H1 (cell line): ENCODE results near the gene MROH2B. TPM values are rescaled to one million over a fixed set of nuclear protein-coding genes. Genes with fewer than 3 reads are reported as not detected.

Experiments used
- CTCF ChIA-PET: fragments of 300-600 bp; sonication (Branson Sonifier 250); formaldehyde crosslinking; loops from one replicate; lab custom pipeline; 2021; ENCODE audit not compliant: partially characterized antibody; lab: Charles Lee
- POLR2A ChIA-PET: fragments of 300-600 bp; sonication (Branson Sonifier 250); formaldehyde crosslinking; loops from one replicate; lab custom pipeline; 2021; ENCODE audit warnings: inconsistent platforms; ENCODE audit not compliant: partially characterized antibody; lab: Charles Lee
- DNase-seq, 2 experiments: peaks; one replicate each; pipeline versions ENCODE4 v3.0.0 to v3.0.0-alpha.2; 2010 to 2022; ENCODE audit warnings: low spot score in 2 of 2, low read depth in 1 of 2, mixed read lengths in 1 of 2
- FAIRE-seq: peaks from 2 replicates; lab custom pipeline; 2011; peaks lifted over from hg19 to GRCh38; lab: Jason Lieb, UNC
- H2AFZ ChIP-seq: 2 replicates; pipeline ENCODE4 v1.8.1; 2012; ENCODE audit warnings: low read length, inconsistent platforms
- H2AK5ac ChIP-seq: 2 replicates; pipeline ENCODE4 v1.6.1; 2013; ENCODE audit warnings: low read depth, low read length
- H2BK120ac ChIP-seq: replicated peaks from 2 replicates; pipeline ENCODE3; 2013; ENCODE audit warnings: low read depth, low read length, inconsistent platforms
- H2BK12ac ChIP-seq: 2 replicates; pipeline ENCODE4 v1.6.1; 2013; ENCODE audit warnings: low read depth, low read length
- H2BK15ac ChIP-seq: 2 replicates; pipeline ENCODE4 v1.6.1; 2013; ENCODE audit warnings: low read length
- H2BK20ac ChIP-seq: 2 replicates; pipeline ENCODE4 v1.6.1; 2013; ENCODE audit warnings: low read length
- H2BK5ac ChIP-seq: 2 replicates; pipeline ENCODE4 v1.6.1; 2013; ENCODE audit warnings: low read depth, low read length
- H3K14ac ChIP-seq: 2 replicates; pipeline ENCODE4 v1.6.1; 2013; ENCODE audit warnings: inconsistent platforms; ENCODE audit not compliant: insufficient read length
- H3K18ac ChIP-seq: 2 replicates; pipeline ENCODE4 v1.6.1; 2013; ENCODE audit warnings: low read length; ENCODE audit errors: extremely low read depth
- H3K23ac ChIP-seq: 2 replicates; pipeline ENCODE4 v1.6.1; 2013; ENCODE audit warnings: inconsistent platforms; ENCODE audit not compliant: insufficient read length
- H3K23me2 ChIP-seq: 2 replicates; pipeline ENCODE4 v1.6.1; 2013; ENCODE audit warnings: low read depth, low read length
- H3K27ac ChIP-seq: 2 replicates; pipeline ENCODE4 v1.6.1; 2011; ENCODE audit warnings: low read depth, low read length, inconsistent platforms
- H3K27me3 ChIP-seq, 4 experiments: replicated peaks in 1 of 4; 1 replicate in 1 of 4; 2 replicates in 3 of 4; pipeline versions ENCODE4 v1.6.1 to v1.8.1; 2011 to 2013; ENCODE audit warnings: low read length in 3 of 4, mild to moderate bottlenecking in 3 of 4, inconsistent platforms in 2 of 4, mixed read lengths in 2 of 4, moderate library complexity in 1 of 4; ENCODE audit not compliant: control insufficient read depth in 3 of 4, insufficient read depth in 3 of 4; ENCODE audit errors: extremely low read depth in 1 of 4
- H3K36me3 ChIP-seq, 4 experiments: 2 replicates each; pipeline versions ENCODE4 v1.6.1 to v1.8.1; 2011 to 2013; ENCODE audit warnings: mild to moderate bottlenecking in 4 of 4, low read length in 3 of 4, moderate library complexity in 2 of 4, control low read depth in 1 of 4, inconsistent platforms in 1 of 4; ENCODE audit not compliant: insufficient read depth in 4 of 4, control insufficient read depth in 2 of 4
- H3K4ac ChIP-seq: replicated peaks from 2 replicates; pipeline ENCODE3; 2013; ENCODE audit warnings: low read length, low read depth, mixed read lengths, inconsistent platforms; ENCODE audit not compliant: insufficient read length
- H3K4me1 ChIP-seq, 4 experiments: replicated peaks in 1 of 4; 1 replicate in 1 of 4; 2 replicates in 3 of 4; pipeline versions ENCODE4 v1.6.1 to v1.8.1; 2011 to 2013; ENCODE audit warnings: low read length in 3 of 4, inconsistent platforms in 2 of 4, mixed read lengths in 1 of 4; ENCODE audit not compliant: insufficient read depth in 4 of 4, control insufficient read depth in 3 of 4
- H3K4me2 ChIP-seq, 2 experiments: 2 replicates each; pipeline versions ENCODE4 v1.6.1 to v1.8.1; 2011 to 2013; ENCODE audit warnings: low read depth in 2 of 2, low read length in 2 of 2, control low read depth in 1 of 2, inconsistent platforms in 1 of 2, mild to moderate bottlenecking in 1 of 2; ENCODE audit not compliant: insufficient read depth in 1 of 2
- H3K4me3 ChIP-seq, 4 experiments: fragments of 200-600, 300-600 bp in 1 of 4; sonication (generic), shearing (Covaris generic), sonication (Bioruptor Twin) in 1 of 4; 2 replicates each; pipeline versions ENCODE4 v1.5.1 to v1.8.1; 2011 to 2016; ENCODE audit warnings: low read length in 4 of 4, low read depth in 3 of 4, control low read depth in 2 of 4, inconsistent platforms in 2 of 4, mild to moderate bottlenecking in 2 of 4, mixed read lengths in 1 of 4, moderate library complexity in 1 of 4; ENCODE audit not compliant: insufficient read depth in 2 of 4; ENCODE audit errors: extremely low read depth in 1 of 4
- H3K56ac ChIP-seq: replicated peaks from 2 replicates; pipeline ENCODE3; 2013; ENCODE audit warnings: low read depth, mild to moderate bottlenecking, mixed read lengths, low read length, inconsistent platforms; ENCODE audit not compliant: insufficient read length
- H3K79me1 ChIP-seq: 2 replicates; pipeline ENCODE4 v1.6.1; 2013; ENCODE audit warnings: low read depth, low read length, control low read depth
- H3K79me2 ChIP-seq, 2 experiments: 2 replicates each; pipeline versions ENCODE4 v1.6.1 to v1.8.1; 2012 to 2013; ENCODE audit warnings: low read length in 2 of 2, mild to moderate bottlenecking in 2 of 2, inconsistent platforms in 1 of 2; ENCODE audit not compliant: insufficient read depth in 2 of 2, control insufficient read depth in 1 of 2
- H3K9ac ChIP-seq, 4 experiments: replicated peaks in 1 of 4; 1 replicate in 1 of 4; 2 replicates in 3 of 4; pipeline versions ENCODE4 v1.6.1 to v1.8.1; 2011 to 2013; ENCODE audit warnings: low read depth in 3 of 4, low read length in 3 of 4, control low read depth in 2 of 4, mild to moderate bottlenecking in 2 of 4, moderate library complexity in 2 of 4, inconsistent platforms in 1 of 4; ENCODE audit errors: extremely low read depth in 1 of 4
- H3K9me3 ChIP-seq, 2 experiments: 2 replicates each; pipeline versions ENCODE4 v1.6.1 to v1.8.1; 2012 to 2013; ENCODE audit warnings: mild to moderate bottlenecking in 2 of 2, moderate library complexity in 2 of 2, control low read depth in 1 of 2, inconsistent platforms in 1 of 2, low read depth in 1 of 2, low read length in 1 of 2, mixed read lengths in 1 of 2; ENCODE audit not compliant: insufficient read depth in 2 of 2
- H4K20me1 ChIP-seq, 2 experiments: replicated peaks in 1 of 2; 2 replicates each; pipeline versions ENCODE3 to v1.8.1; 2011 to 2013; ENCODE audit warnings: inconsistent platforms in 2 of 2, low read length in 2 of 2, mild to moderate bottlenecking in 1 of 2; ENCODE audit not compliant: insufficient read depth in 2 of 2, control insufficient read depth in 1 of 2
- H4K5ac ChIP-seq: 2 replicates; pipeline ENCODE4 v1.6.1; 2013; ENCODE audit warnings: low read length, low read depth, mixed read lengths, inconsistent platforms; ENCODE audit not compliant: insufficient read length
- H4K8ac ChIP-seq: 2 replicates; pipeline ENCODE4 v1.8.0; 2013; ENCODE audit warnings: mild to moderate bottlenecking, moderate library complexity, low read length, inconsistent platforms; ENCODE audit not compliant: insufficient read depth; ENCODE audit errors: extremely low read depth
- H4K91ac ChIP-seq: replicated peaks from 2 replicates; pipeline ENCODE3; 2013; ENCODE audit warnings: low read length, mixed read lengths, inconsistent platforms; ENCODE audit not compliant: insufficient read length
- FOSL1 ChIP-seq: IDR thresholded peaks from 2 replicates; pipeline ENCODE4 v1.6.1; 2011; ENCODE audit warnings: mild to moderate bottlenecking, low read depth, low read length, moderate library complexity; ENCODE audit not compliant: insufficient read depth
- MAFK ChIP-seq: IDR thresholded peaks from 2 replicates; pipeline ENCODE4 v1.6.1; 2012; ENCODE audit warnings: low read depth, mild to moderate bottlenecking, improper control_type of control experiment, low read length
- NANOG ChIP-seq: IDR thresholded peaks from 2 replicates; pipeline ENCODE4 v1.6.1; 2011; ENCODE audit warnings: low read length, low read depth, mild to moderate bottlenecking, inconsistent platforms; ENCODE audit not compliant: insufficient read depth, poor library complexity, severe bottlenecking
- NRF1 ChIP-seq: IDR thresholded peaks from 2 replicates; pipeline ENCODE4 v1.6.1; 2011; ENCODE audit warnings: mild to moderate bottlenecking, low read depth, low read length, improper control_type of control experiment
- POLR2AphosphoS5 ChIP-seq: IDR thresholded peaks from 2 replicates; pipeline ENCODE4 v1.6.1; 2011; ENCODE audit warnings: low read depth, low read length
- RAD21 ChIP-seq, 2 experiments: IDR thresholded peaks in 1 of 2; conservative IDR thresholded peaks in 1 of 2; 2 replicates each; pipeline ENCODE4 v1.6.1; 2011; ENCODE audit warnings: low read depth in 2 of 2, low read length in 2 of 2, improper control_type of control experiment in 1 of 2, inconsistent platforms in 1 of 2, mild to moderate bottlenecking in 1 of 2, moderate library complexity in 1 of 2
- RBBP5 ChIP-seq: IDR thresholded peaks from 2 replicates; pipeline ENCODE4 v1.7.1; 2012; ENCODE audit warnings: low read depth, mild to moderate bottlenecking, inconsistent platforms, low read length, moderate library complexity, borderline replicate concordance
- SIRT6 ChIP-seq: IDR thresholded peaks from one replicate; pipeline ENCODE4 v1.7.1; 2012; ENCODE audit warnings: low read length, inconsistent platforms
- SIX5 ChIP-seq: IDR thresholded peaks from 2 replicates; pipeline ENCODE4 v1.6.1; 2011; ENCODE audit warnings: mild to moderate bottlenecking, low read depth, low read length
- SP2 ChIP-seq: IDR thresholded peaks from 2 replicates; pipeline ENCODE4 v1.6.1; 2012; ENCODE audit warnings: mild to moderate bottlenecking, low read length, inconsistent platforms
- WGBS, 2 experiments: shearing (Covaris generic) in 1 of 2; methylation state at CpG; one replicate each; pipeline versions ENCODE4 v1.1.6 to v1.1.7; 2013 to 2015; ENCODE audit warnings: low lambda C conversion rate in 2 of 2, mixed read lengths in 2 of 2, inconsistent platforms in 1 of 2, low coverage in 1 of 2, missing lambda C conversion rate in 1 of 2; ENCODE audit not compliant: insufficient replicate concordance in 2 of 2, insufficient coverage in 1 of 2, insufficient read length in 1 of 2; ENCODE audit errors: extremely low coverage in 1 of 2, missing lambda C conversion rate in 1 of 2; 5-methylcytosine and 5-hydroxymethylcytosine counted together
- long read RNA-seq, 2 experiments: library from RNA in 1 of 2; library from capped mRNA in 1 of 2; stranded (forward); transcript quantifications; one replicate each; pipeline ENCODE4 v2.0.0, GENCODE V29; 2021; ENCODE audit warnings: inconsistent platforms in 1 of 2
- polyA minus RNA-seq, 3 experiments: library from RNA; depleted of rRNA, polyadenylated mRNA; stranded (reverse); fragments of >200 nt; gene quantifications; 1 replicate in 2 of 3; 2 replicates in 1 of 3; pipeline ENCODE4 v1.2.3, GENCODE V29; 2011
- polyA plus RNA-seq, 7 experiments: library from polyadenylated mRNA; depleted of rRNA in 3 of 7; stranded (reverse) in 5 of 7; unstranded in 2 of 7; fragments of >200 nt in 5 of 7; fragments of 200-250 nt in 2 of 7; gene quantifications; 1 replicate in 5 of 7; 2 replicates in 1 of 7; 4 replicates in 1 of 7; pipeline versions ENCODE4 v1.2.1 to v1.2.3, GENCODE V29; 2011 to 2013; ENCODE audit warnings: missing spikeins in 2 of 7, mixed read lengths in 2 of 7
- total RNA-seq: library from RNA; stranded (reverse); fragmentation: NEBNext Ultra II Directional; extraction: Animal tissue kit (Norgen Biotek cat#: 25700); gene quantifications from 2 replicates; pipeline ENCODE4 v1.2.1, GENCODE V29; 2021
- TF ChIP-seq, protein P1 (sequence below): IDR thresholded peaks from 2 replicates; pipeline ENCODE4 v1.6.1; 2012; ENCODE audit warnings: inconsistent platforms

MROH2B gene
- total RNA-seq (not detected in 2 replicates), polyA plus RNA-seq (2011; rRNA removed) (not detected in 2 replicates), polyA minus RNA-seq (2011; rRNA and poly(A)+ RNA removed) (not detected in 2 replicates)
- not detected for polyA plus RNA-seq (2011; cell fraction: cytosol; rRNA removed)
- not detected for polyA plus RNA-seq (2011; cell fraction: nucleus; rRNA removed)
- polyA plus RNA-seq (2012, experiment 1 of 2), result not detected in 4 replicates
- polyA plus RNA-seq (2012, experiment 2 of 2), result not detected
- not detected for polyA plus RNA-seq (2013, experiment 1 of 2)
- not detected for polyA plus RNA-seq (2013, experiment 2 of 2)
- not detected for polyA minus RNA-seq (2011; cell fraction: cytosol; rRNA and poly(A)+ RNA removed)
- polyA minus RNA-seq (2011; cell fraction: nucleus; rRNA and poly(A)+ RNA removed), result not detected
- long read RNA-seq, experiment 1, result 0 reads
- long read RNA-seq, experiment 2, result 0 reads

DNA sequence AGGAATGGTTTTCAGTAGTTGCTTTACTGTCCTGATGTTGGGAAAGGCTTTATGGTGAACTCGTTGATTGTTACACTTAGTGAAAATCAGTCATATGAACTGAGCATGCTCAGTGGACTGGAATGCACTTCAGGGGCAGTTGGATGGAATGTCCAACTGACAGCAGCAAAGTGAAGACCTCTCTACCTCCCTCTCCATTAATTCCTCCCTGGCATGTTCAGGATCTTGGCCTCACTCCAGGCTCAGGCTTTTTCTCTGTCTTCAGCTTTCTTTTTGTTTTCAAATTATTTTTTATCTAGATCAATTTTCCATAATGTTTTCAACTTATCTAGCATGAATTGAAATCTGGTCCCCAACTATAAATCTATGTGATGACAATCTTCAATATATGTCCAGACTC, at the start of gene MROH2B:
TSS of gene MROH2B (minus strand) at position 101 of the 400 bp plus-strand sequence. CDS start 490 bp downstream, outside the sequence.
- CTCF ChIA-PET, result no interaction called here
- WGBS, 2 experiments, result 82% methylated on average over 1 of the region's 1 CpG; no CpG with 5 or more reads in 1 of the 2 experiments
- TF ChIP-seq MAFK, result no peak
- TF ChIP-seq POLR2AphosphoS5, result no peak
- no peak for TF ChIP-seq RBBP5
- no peak for TF ChIP-seq SIRT6
- TF ChIP-seq, protein P1, sequence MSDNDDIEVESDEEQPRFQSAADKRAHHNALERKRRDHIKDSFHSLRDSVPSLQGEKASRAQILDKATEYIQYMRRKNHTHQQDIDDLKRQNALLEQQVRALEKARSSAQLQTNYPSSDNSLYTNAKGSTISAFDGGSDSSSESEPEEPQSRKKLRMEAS, result no peak
- TF ChIP-seq SP2, result no peak
- no peak for TF ChIP-seq NANOG
- no peak for TF ChIP-seq NRF1
- no peak for TF ChIP-seq RAD21 (IDR thresholded peaks at IDR 0.05 in 1 of 2, conservative IDR thresholded peaks at IDR 0.05 in 1 of 2; ENCODE audit: low read depth in 2 of 2, low read length in 2 of 2)
- no peak for TF ChIP-seq SIX5
- TF ChIP-seq FOSL1, result no peak

More for the DNA sequence above, at the start of gene MROH2B:
- FAIRE-seq (no peak), DNase-seq (no peak)
- Histone ChIP-seq H2BK5ac (no peak within 1 kb of the TSS), H2AK5ac (no peak within 1 kb of the TSS), H2AFZ (no peak within 1 kb of the TSS), H3K18ac (no peak within 1 kb of the TSS), H3K27ac (no peak within 1 kb of the TSS), H3K4me3 (no peak within 1 kb of the TSS), H2BK20ac (no peak within 1 kb of the TSS), H4K5ac (no peak within 1 kb of the TSS), H3K9ac (no peak within 1 kb of the TSS), H3K56ac (no peak within 1 kb of the TSS), H3K27me3 (no peaks in the 10 kb centered on the region), H3K79me2 (no peaks in the 10 kb centered on the region), H3K23me2 (no peaks in the 10 kb centered on the region), H3K4me2 (no peak within 1 kb of the TSS), H2BK120ac (no peak within 1 kb of the TSS), H4K8ac (no peak within 1 kb of the TSS), H3K9me3 (no peaks in the 10 kb centered on the region), H3K4ac (no peak within 1 kb of the TSS), H3K4me1 (no peaks in the 10 kb centered on the region), H4K20me1 (no peaks in the 10 kb centered on the region), H2BK12ac (no peak within 1 kb of the TSS), H3K23ac (no peak within 1 kb of the TSS), H4K91ac (no peak within 1 kb of the TSS), H3K36me3 (no peaks in the 10 kb centered on the region), H3K79me1 (no peaks in the 10 kb centered on the region), H2BK15ac (no peak within 1 kb of the TSS), H3K14ac (no peak within 1 kb of the TSS)
- POLR2A ChIA-PET, result no interaction called here
